Caco-2 (cell line): ENCODE results near the gene C1R. TPM values are rescaled to one million over a fixed set of nuclear protein-coding genes. Genes with fewer than 3 reads are reported as not detected.

Experiments used
- BruUV-seq: library from RNA; stranded (reverse); fragments of 400-500 nt; replicated peaks from 2 replicates; lab custom pipeline; 2021; lab: Mats Ljungman, UMichigan
- CTCF ChIA-PET: fragments of 300-600 bp; sonication (Branson Sonifier 250); formaldehyde crosslinking; loops from one replicate; lab custom pipeline; 2022; ENCODE audit warnings: antibody characterized with exemption; lab: Charles Lee
- POLR2A ChIA-PET: fragments of 300-600 bp; sonication (Branson Sonifier 250); formaldehyde crosslinking; loops from one replicate; lab custom pipeline; 2022; ENCODE audit warnings: antibody characterized with exemption; lab: Charles Lee
- DNase-seq, 2 experiments: peaks; one replicate each; pipeline versions ENCODE4 v3.0.0 to v3.0.0-alpha.2; 2020 to 2022
- H3K27me3 ChIP-seq: replicated peaks from 2 replicates; pipeline ENCODE4 v1.6.0; 2011; ENCODE audit warnings: low read length; ENCODE audit not compliant: control insufficient read depth, insufficient read depth
- H3K36me3 ChIP-seq: 2 replicates; pipeline ENCODE4 v1.5.1; 2011; ENCODE audit warnings: low read length; ENCODE audit not compliant: control insufficient read depth, insufficient read depth
- H3K4me1 ChIP-seq: fragments of 250-450 bp; sonication (Bioruptor Pico); 2 replicates; pipeline ENCODE4 v1.5.1; 2020; ENCODE audit warnings: mild to moderate bottlenecking
- H3K4me3 ChIP-seq: 2 replicates; pipeline ENCODE4 v1.5.1; 2011; ENCODE audit warnings: low read depth, mild to moderate bottlenecking, control low read depth, low read length
- H3K9me3 ChIP-seq: fragments of 250-450 bp; sonication (Bioruptor Pico); 2 replicates; pipeline ENCODE4 v1.5.1; 2020; ENCODE audit warnings: mild to moderate bottlenecking, moderate library complexity
- H3K27ac Mint-ChIP-seq: one replicate; pipeline ENCODE4 v1.8.0; 2022; ENCODE audit warnings: mixed read lengths; ENCODE audit not compliant: unreplicated experiment
- H3K27me3 Mint-ChIP-seq: one replicate; pipeline ENCODE4 v1.8.0; 2022; ENCODE audit warnings: mixed read lengths; ENCODE audit not compliant: insufficient read depth, unreplicated experiment
- H3K36me3 Mint-ChIP-seq: one replicate; pipeline ENCODE4 v1.8.0; 2022; ENCODE audit warnings: mild to moderate bottlenecking, mixed read lengths; ENCODE audit not compliant: insufficient read depth, unreplicated experiment
- H3K4me1 Mint-ChIP-seq: one replicate; pipeline ENCODE4 v1.8.0; 2022; ENCODE audit warnings: low read depth, mixed read lengths; ENCODE audit not compliant: unreplicated experiment
- H3K4me3 Mint-ChIP-seq: one replicate; pipeline ENCODE4 v1.8.0; 2022; ENCODE audit warnings: mild to moderate bottlenecking, moderate library complexity, mixed read lengths; ENCODE audit not compliant: unreplicated experiment
- H3K9me3 Mint-ChIP-seq: one replicate; pipeline ENCODE4 v1.8.0; 2022; ENCODE audit warnings: mixed read lengths; ENCODE audit not compliant: unreplicated experiment
- CTCF ChIP-seq, 2 experiments: fragments of 200-600 bp in 1 of 2; IDR thresholded peaks; 1 replicate in 1 of 2; 2 replicates in 1 of 2; pipeline versions ENCODE4 v1.5.1 to v1.8.0; 2011 to 2022; ENCODE audit warnings: antibody characterized with exemption in 1 of 2, control low read depth in 1 of 2, inconsistent platforms in 1 of 2, low read depth in 1 of 2, low read length in 1 of 2, mild to moderate bottlenecking in 1 of 2, moderate library complexity in 1 of 2; ENCODE audit not compliant: insufficient read depth in 1 of 2, severe bottlenecking in 1 of 2, unreplicated experiment in 1 of 2
- intact Hi-C: fragments of 100-400 bp; cut with micrococcal nuclease; formaldehyde crosslinking; loops from one replicate; pipeline ENCODE4 v1.10.0; 2022; ENCODE audit not compliant: unreplicated experiment
- total RNA-seq: library from RNA; stranded (reverse); gene quantifications from 2 replicates; pipeline ENCODE4 v1.2.3, GENCODE V29; 2022

C1R gene
- total RNA-seq, 1 experiment from 2014 or later = 3.9 TPM

DNA sequence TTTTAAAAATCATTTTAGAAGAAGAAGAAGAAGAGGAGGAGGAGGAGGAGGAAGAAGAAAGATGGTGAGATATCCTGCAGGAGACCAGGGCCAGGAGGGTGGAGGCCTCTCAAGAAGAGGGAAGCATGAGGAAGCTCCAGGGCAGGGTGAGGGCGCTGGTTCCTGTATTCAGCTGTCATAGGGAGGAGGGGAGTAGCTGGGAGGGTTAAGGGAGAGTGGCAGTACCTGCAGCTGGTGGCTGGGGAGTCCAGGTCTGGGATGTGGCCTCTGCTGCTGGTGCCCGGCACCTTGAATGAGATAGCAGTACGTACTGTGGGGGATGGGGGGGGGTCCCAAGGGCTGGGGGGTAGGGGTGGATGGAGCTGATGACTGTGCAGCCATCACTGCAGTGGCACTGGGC, 26.6 kb upstream of the C1R start:
- no peak overlapping the region for H3K4me3 ChIP-seq
- no peak for TF ChIP-seq CTCF (IDR thresholded peaks at IDR 0.05; ENCODE audit: insufficient read depth in 1 of 2, low read depth in 1 of 2, low read length in 1 of 2, severe bottlenecking in 1 of 2, unreplicated experiment in 1 of 2)
- POLR2A ChIA-PET = no interaction called here
- Mint-ChIP-seq H3K27ac (no peak overlapping the region), H3K36me3 (no peaks in the 10 kb centered on the region), H3K27me3 (no peaks in the 10 kb centered on the region), H3K9me3 (no peaks in the 10 kb centered on the region), H3K4me3 (no peak overlapping the region), H3K4me1 (peaks cover 16% of the 10 kb centered on the region)
- intact Hi-C loops = no loop called here
- H3K27me3 ChIP-seq = no peaks in the 10 kb centered on the region
- DNase-seq = no peak
- H3K9me3 ChIP-seq = no peaks in the 10 kb centered on the region
- CTCF ChIA-PET = interaction anchor here (0.6 to 1.9 kb wide), 2 partner anchors 11 to 768 kb away, joined by 3 to 6 read pairs; no protein-coding TSS in a partner anchor
- BruUV-seq = no TSS peak
- peaks cover 2% of the 10 kb centered on the region; the same call in 1 of the 2 replicates for H3K36me3 ChIP-seq
- peaks cover 11% of the 10 kb centered on the region for H3K4me1 ChIP-seq

- Mint-ChIP-seq H3K4me3 (no peak overlapping the region), H3K36me3 (no peaks in the 10 kb centered on the region), H3K27me3 (no peaks in the 10 kb centered on the region), H3K4me1 (peaks cover 7% of the 10 kb centered on the region), H3K9me3 (no peaks in the 10 kb centered on the region), H3K27ac (no peak overlapping the region)
- no peaks in the 10 kb centered on the region for H3K9me3 ChIP-seq
- CTCF ChIA-PET = interaction anchor here (1.9 kb wide), 1 partner anchor 10 kb away, joined by 6 read pairs; no protein-coding TSS in a partner anchor
- H3K4me1 ChIP-seq = no peaks in the 10 kb centered on the region
- intact Hi-C loops = no loop called here
- no peaks in the 10 kb centered on the region for H3K27me3 ChIP-seq
- H3K36me3 ChIP-seq = peaks cover 2% of the 10 kb centered on the region; the same call in 1 of the 2 replicates
- BruUV-seq = no TSS peak
- peak in 1 of 2 experiments; percentile 16 for DNase-seq
- H3K4me3 ChIP-seq = no peak overlapping the region
- TF ChIP-seq CTCF (IDR thresholded peaks at IDR 0.05; ENCODE audit: insufficient read depth in 1 of 2, low read depth in 1 of 2, low read length in 1 of 2, severe bottlenecking in 1 of 2, unreplicated experiment in 1 of 2) = no peak
- POLR2A ChIA-PET = no interaction called here
Observed at GRCh38 chr12:7117670-7118069, 25.4 kb upstream of the C1R start.

GRCh38 chr12:7116916-7117315, 24.7 kb upstream of the C1R start:
- H3K36me3 ChIP-seq = peaks cover 2% of the 10 kb centered on the region; the same call in 1 of the 2 replicates
- DNase-seq = peak in 1 of 2 experiments; percentile 27
- intact Hi-C loops = no loop called here

More at GRCh38 chr12:7116916-7117315, 24.7 kb upstream of the C1R start:
- no peak for TF ChIP-seq CTCF (IDR thresholded peaks at IDR 0.05; ENCODE audit: insufficient read depth in 1 of 2, low read depth in 1 of 2, low read length in 1 of 2, severe bottlenecking in 1 of 2, unreplicated experiment in 1 of 2)
- Mint-ChIP-seq H3K9me3 (no peaks in the 10 kb centered on the region), H3K4me1 (peaks cover 4% of the 10 kb centered on the region), H3K4me3 (no peak overlapping the region), H3K36me3 (no peaks in the 10 kb centered on the region), H3K27ac (no peak overlapping the region), H3K27me3 (no peaks in the 10 kb centered on the region)
- H3K27me3 ChIP-seq = no peaks in the 10 kb centered on the region
- H3K4me3 ChIP-seq = no peak overlapping the region
- POLR2A ChIA-PET = no interaction called here
- BruUV-seq = no TSS peak
- H3K4me1 ChIP-seq = no peaks in the 10 kb centered on the region
- no peaks in the 10 kb centered on the region for H3K9me3 ChIP-seq
- CTCF ChIA-PET = no interaction called here
